ENCODE measurements around the gene GAGE2A. TPM values are rescaled to one million over a fixed set of nuclear protein-coding genes. Genes with fewer than 3 reads are reported as not detected.
"Not testable (repeated sequence)": the region's sequence is repeated elsewhere in the genome, so short reads cannot be mapped to it uniquely, and the experiment has no call there.

GAGE2A gene
- total RNA-seq: not detected

GRCh38 chrX:49589196-49589595, at the start of gene GAGE2A:
TSS of gene GAGE2A (plus strand) at chrX:49589496. CDS start at chrX:49590651, 1,155 bp downstream.
- TF ChIP-seq, protein P1, sequence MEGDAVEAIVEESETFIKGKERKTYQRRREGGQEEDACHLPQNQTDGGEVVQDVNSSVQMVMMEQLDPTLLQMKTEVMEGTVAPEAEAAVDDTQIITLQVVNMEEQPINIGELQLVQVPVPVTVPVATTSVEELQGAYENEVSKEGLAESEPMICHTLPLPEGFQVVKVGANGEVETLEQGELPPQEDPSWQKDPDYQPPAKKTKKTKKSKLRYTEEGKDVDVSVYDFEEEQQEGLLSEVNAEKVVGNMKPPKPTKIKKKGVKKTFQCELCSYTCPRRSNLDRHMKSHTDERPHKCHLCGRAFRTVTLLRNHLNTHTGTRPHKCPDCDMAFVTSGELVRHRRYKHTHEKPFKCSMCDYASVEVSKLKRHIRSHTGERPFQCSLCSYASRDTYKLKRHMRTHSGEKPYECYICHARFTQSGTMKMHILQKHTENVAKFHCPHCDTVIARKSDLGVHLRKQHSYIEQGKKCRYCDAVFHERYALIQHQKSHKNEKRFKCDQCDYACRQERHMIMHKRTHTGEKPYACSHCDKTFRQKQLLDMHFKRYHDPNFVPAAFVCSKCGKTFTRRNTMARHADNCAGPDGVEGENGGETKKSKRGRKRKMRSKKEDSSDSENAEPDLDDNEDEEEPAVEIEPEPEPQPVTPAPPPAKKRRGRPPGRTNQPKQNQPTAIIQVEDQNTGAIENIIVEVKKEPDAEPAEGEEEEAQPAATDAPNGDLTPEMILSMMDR (IDR thresholded peaks at IDR 0.05; ENCODE audit: low read depth): not testable (repeated sequence)

- TF ChIP-seq, protein P1 (IDR thresholded peaks at IDR 0.05; ENCODE audit: low read depth): not testable (repeated sequence)
Measured at GRCh38 chrX:49541433-49541832, 47.9 kb upstream of the GAGE2A start, which contains the start of gene GAGE12D. TSS of gene GAGE12D (plus strand) at chrX:49541733. CDS start at chrX:49542888, 1,155 bp downstream.

DNA sequence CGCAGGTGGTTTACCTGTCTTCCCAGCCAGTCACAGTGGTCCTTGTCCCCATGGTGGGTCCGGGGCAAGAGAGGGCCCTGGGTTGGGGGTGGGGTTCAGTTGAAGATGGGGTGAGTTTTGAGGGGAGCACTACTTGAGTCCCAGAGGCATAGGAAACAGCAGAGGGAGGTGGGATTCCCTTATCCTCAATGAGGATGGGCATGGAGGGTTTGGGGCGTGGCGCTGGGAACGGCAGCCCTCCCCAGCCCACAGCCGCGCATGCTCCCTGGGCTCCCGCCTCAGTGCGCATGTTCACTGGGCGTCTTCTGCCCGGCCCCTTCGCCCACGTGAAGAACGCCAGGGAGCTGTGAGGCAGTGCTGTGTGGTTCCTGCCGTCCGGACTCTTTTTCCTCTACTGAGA, 38.3 kb upstream of the GAGE2A start, which contains the start of gene GAGE12E:
Gene GAGE12E (plus strand): TSS at position 301 of the 400 bp plus-strand sequence. CDS start 1,155 bp downstream, outside the sequence.
- TF ChIP-seq, protein P1 (IDR thresholded peaks at IDR 0.05; ENCODE audit: low read depth): not testable (repeated sequence)

DNA sequence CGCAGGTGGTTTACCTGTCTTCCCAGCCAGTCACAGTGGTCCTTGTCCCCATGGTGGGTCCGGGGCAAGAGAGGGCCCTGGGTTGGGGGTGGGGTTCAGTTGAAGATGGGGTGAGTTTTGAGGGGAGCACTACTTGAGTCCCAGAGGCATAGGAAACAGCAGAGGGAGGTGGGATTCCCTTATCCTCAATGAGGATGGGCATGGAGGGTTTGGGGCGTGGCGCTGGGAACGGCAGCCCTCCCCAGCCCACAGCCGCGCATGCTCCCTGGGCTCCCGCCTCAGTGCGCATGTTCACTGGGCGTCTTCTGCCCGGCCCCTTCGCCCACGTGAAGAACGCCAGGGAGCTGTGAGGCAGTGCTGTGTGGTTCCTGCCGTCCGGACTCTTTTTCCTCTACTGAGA, 28.8 kb upstream of the GAGE2A start, which contains the start of gene GAGE12F:
Gene GAGE12F (plus strand): TSS at position 301 of the 400 bp plus-strand sequence. CDS start 1,155 bp downstream, outside the sequence.
- TF ChIP-seq, protein P1 (IDR thresholded peaks at IDR 0.05; ENCODE audit: low read depth): not testable (repeated sequence)

GRCh38 chrX:49570100-49570499, 19.2 kb upstream of the GAGE2A start, which contains the start of gene GAGE12G:
TSS of gene GAGE12G (plus strand) at chrX:49570400. CDS start at chrX:49571555, 1,155 bp downstream.
- TF ChIP-seq, protein P1 (IDR thresholded peaks at IDR 0.05; ENCODE audit: low read depth): not testable (repeated sequence)

DNA sequence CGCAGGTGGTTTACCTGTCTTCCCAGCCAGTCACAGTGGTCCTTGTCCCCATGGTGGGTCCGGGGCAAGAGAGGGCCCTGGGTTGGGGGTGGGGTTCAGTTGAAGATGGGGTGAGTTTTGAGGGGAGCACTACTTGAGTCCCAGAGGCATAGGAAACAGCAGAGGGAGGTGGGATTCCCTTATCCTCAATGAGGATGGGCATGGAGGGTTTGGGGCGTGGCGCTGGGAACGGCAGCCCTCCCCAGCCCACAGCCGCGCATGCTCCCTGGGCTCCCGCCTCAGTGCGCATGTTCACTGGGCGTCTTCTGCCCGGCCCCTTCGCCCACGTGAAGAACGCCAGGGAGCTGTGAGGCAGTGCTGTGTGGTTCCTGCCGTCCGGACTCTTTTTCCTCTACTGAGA, 9.6 kb upstream of the GAGE2A start, which contains the start of gene GAGE12H:
Gene GAGE12H (plus strand): TSS at position 301 of the 400 bp plus-strand sequence. CDS start 1,155 bp downstream, outside the sequence.
- TF ChIP-seq, protein P1 (IDR thresholded peaks at IDR 0.05; ENCODE audit: low read depth): not testable (repeated sequence)

DNA sequence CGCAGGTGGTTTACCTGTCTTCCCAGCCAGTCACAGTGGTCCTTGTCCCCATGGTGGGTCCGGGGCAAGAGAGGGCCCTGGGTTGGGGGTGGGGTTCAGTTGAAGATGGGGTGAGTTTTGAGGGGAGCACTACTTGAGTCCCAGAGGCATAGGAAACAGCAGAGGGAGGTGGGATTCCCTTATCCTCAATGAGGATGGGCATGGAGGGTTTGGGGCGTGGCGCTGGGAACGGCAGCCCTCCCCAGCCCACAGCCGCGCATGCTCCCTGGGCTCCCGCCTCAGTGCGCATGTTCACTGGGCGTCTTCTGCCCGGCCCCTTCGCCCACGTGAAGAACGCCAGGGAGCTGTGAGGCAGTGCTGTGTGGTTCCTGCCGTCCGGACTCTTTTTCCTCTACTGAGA, 9.4 kb downstream of the GAGE2A start, which contains the start of gene GAGE1:
Gene GAGE1 (plus strand): TSS at position 301 of the 400 bp plus-strand sequence. CDS start 1,155 bp downstream, outside the sequence.
- TF ChIP-seq, protein P1 (IDR thresholded peaks at IDR 0.05; ENCODE audit: low read depth): not testable (repeated sequence)
